GM10266 (cell line): ENCODE results near the gene DLGAP1.

Experiments
- DNase-seq: peaks from one replicate; pipeline ENCODE4 v3.0.0; 2012; ENCODE audit errors: extremely low spot score
- TF ChIP-seq, protein P1 (sequence below): IDR thresholded peaks from 2 replicates; pipeline ENCODE4 v1.5.1; 2012; ENCODE audit warnings: mild to moderate bottlenecking, low read depth; ENCODE audit not compliant: control insufficient read depth, insufficient read depth; ENCODE audit errors: missing control alignments

Gene DLGAP1

DNA sequence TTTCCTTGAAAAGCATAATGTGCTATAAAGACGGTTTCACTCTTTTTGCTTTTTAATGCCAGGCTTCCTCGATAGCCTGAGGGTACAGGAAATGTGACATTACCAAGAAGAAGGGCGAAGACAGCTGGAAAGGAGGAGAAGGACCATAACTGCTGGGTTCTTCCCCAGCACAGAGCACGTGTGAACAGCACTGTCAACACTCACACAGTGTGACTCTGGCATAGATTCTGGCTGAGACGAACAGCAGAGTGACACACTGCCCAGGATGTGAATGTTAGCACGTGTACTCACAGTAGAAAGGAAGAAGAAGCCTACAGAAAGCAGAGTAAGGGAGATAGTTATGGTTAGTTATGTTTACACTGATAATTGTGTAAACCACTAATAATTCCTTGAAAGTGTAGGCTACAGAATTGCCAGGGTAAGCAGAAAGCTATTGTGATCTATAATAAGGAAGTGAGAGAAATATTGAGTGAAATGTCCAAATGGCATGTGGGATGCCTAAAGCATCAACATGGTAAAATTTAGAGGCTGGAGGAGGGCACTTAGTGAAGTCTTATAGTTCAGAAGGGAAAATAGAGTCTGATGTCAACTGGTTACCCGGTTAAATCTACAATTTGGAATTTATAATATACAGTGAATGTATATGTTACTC is 198.2 kb downstream of the DLGAP1 start:
- TF ChIP-seq, protein P1, sequence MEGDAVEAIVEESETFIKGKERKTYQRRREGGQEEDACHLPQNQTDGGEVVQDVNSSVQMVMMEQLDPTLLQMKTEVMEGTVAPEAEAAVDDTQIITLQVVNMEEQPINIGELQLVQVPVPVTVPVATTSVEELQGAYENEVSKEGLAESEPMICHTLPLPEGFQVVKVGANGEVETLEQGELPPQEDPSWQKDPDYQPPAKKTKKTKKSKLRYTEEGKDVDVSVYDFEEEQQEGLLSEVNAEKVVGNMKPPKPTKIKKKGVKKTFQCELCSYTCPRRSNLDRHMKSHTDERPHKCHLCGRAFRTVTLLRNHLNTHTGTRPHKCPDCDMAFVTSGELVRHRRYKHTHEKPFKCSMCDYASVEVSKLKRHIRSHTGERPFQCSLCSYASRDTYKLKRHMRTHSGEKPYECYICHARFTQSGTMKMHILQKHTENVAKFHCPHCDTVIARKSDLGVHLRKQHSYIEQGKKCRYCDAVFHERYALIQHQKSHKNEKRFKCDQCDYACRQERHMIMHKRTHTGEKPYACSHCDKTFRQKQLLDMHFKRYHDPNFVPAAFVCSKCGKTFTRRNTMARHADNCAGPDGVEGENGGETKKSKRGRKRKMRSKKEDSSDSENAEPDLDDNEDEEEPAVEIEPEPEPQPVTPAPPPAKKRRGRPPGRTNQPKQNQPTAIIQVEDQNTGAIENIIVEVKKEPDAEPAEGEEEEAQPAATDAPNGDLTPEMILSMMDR: no peak

DNA sequence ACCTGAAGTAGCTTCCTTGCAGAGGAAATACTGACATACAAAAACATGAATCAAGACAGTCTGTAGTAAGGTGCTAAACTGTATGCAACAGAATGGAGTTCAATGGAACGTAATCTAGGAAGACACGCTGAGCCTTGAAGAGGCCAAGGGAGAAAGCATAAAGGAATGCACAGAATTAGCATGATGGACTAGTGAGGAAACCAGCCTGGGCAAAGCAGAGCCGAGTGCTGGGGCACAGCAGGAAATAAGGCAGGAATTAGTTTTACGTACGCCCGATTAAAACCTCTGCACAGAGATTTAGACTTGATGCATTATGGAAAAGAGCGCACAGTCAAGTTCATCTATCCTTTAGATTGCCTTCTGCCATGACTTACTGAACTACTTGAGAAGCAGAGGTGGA is 200.3 kb downstream of the DLGAP1 start:
- DNase-seq: no peak

More for the DNA sequence above, 198.2 kb downstream of the DLGAP1 start:
- DNase-seq: no peak

DNA sequence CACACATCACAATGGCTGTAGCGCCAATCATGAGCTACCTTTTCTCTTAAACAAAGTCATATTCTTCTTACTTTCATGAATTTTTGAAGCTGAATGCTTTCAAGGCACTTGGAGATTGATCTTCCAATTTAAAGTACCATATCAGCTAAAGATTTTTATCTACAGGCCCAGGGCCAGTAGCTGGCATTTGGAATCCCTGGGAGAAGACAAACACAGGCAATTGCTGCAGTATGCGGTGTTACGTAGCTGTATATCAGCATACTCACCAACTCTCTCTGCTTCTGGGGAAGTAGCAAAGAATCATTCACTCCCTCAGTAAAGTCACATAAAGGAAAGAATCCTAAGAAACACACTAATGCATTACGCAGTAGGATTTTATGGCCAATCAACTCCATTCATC is 202.3 kb downstream of the DLGAP1 start:
- TF ChIP-seq, protein P1: no peak
- no peak for DNase-seq

More for the DNA sequence above, 200.3 kb downstream of the DLGAP1 start:
- TF ChIP-seq, protein P1: no peak

DNA sequence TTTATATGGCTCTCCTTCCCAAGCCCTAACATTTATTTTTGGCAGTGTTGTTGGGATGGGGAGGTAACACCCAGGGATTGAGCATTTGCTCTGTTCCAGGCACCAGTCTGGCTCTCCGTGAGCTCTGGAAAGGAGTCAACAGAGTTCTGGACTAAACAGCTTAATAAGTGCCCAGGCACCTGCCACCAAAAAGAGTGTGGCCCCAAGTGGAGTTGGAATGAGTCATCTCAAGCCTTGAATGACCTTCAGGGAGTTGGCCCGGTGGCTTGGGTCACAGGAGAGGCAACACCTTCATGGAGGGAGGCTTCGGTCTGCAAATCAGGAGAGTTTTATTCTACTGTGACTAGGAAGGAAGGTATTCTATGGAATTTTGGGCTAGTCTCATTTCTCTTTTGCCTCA is 203.2 kb downstream of the DLGAP1 start:
- TF ChIP-seq, protein P1: no peak

DNA sequence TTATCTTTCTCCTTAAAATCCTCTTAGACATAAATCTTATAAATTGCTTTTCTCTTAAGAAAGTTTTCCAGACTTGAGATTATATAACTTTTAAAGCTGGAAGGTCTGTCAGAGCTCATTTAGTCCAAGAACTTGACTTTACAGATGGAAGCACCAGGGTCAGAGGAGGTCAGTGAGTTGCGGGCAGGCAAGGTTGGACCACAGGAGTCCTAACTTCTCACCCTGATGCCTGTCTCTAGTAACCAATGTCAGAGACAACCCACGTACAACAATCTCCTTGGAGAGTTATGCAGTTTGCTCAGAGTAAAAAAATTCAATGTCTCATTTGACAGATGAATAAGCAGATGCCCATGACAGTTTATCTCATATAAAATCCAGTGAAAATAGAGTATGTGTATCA is 203.9 kb downstream of the DLGAP1 start:
- TF ChIP-seq, protein P1: no peak
- DNase-seq: no peak

More for the DNA sequence above, 203.2 kb downstream of the DLGAP1 start:
- no peak for DNase-seq

DNA sequence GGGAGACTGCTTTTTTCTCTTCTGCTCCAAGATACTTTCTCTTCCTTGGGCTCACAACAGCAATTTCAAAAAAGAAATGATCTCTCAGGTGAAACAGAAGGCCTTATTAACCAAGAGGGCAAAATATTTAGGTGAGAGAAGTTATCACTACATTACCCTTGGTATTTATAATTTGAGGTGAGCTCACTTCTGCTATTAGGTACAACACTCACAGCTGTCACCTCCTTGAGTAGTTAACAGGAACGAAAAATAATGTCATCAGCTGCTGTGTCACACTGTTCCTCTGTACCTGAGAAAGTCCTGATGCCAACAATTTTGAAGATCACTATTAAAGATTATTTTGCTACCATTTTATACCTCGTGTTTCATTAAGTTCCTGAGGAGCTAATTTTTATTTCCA is 205.0 kb downstream of the DLGAP1 start:
- TF ChIP-seq, protein P1: no peak
- DNase-seq: no peak

DNA sequence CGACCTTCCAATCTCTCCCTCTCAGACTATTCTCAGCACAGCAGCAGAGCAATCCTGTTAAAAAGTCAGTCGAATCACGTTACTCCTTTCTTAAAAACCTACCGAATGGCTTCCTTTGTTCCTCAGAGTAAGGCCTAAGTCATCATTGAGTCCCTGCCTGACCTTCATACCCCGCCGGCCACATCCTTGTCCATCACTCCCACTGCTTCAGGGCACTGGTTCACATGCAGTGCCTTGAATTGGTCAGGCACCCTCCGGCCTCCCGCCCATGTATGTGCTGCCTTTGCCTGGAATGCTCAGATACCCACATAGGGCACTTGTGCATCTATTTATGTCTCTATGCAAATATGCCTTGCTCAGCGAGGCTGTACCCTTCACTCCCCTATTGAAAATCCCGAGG is 206.4 kb downstream of the DLGAP1 start:
- TF ChIP-seq, protein P1: no peak
- no peak for DNase-seq
